Occipital lobe (tissue), 3 donors: ENCODE results near the gene MAP7. TPM values are rescaled to one million over a fixed set of nuclear protein-coding genes. Genes with fewer than 3 reads are reported as not detected.

Experiments used
- DNase-seq: peaks from one replicate; lab custom pipeline; 2025; lab: John Stamatoyannopoulos, UW
- small RNA-seq: library from RNA; depleted of rRNA; stranded (forward); fragments of <200 nt; gene quantifications from one replicate; pipeline ENCODE3, GENCODE V24; 2014
- total RNA-seq: library from RNA; depleted of rRNA; stranded (reverse); fragments of >200 nt; gene quantifications from one replicate; pipeline ENCODE4 v1.2.3, GENCODE V29; 2014

Gene MAP7
- total RNA-seq, 1 donor from 2014 or later: 6.1 TPM

DNA sequence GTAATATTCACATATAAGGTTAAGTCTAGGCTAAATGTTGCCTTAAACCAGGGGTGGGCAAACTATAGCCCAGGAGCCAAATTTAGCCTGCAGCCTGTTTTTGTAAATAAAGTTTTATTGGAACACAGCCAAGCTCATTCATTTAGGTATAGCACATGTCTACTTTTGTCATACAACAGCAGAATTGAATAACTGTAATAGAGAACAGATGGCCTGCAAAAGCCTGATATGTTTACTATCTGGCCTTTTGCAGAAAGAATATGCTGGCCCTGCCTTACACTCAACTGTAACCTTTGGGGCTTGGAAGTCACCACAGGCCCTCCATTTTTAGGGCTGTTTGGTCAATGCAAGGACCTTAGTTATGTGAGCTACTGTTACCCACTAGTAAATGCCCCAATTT lies 242.9 kb downstream of the MAP7 start:
- no peak for DNase-seq

DNA sequence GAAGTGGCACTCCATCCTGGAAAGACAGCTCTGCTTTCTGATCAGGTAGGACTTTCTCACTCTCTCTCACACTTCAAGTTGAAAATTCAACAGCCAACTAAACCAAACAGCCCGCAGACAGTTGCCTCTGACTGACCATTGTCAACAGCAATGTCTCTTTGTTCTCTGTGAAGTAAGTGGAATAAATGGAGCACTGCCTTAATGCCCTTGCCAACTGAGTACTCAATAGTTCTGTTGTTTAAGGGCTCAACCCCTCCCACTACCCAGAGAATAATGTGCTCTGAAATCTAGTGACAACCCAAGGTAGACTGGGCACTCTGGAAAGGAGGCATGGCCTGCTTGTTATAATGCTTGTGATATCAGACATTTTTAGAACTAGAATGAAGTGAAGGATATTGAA lies 243.8 kb downstream of the MAP7 start:
- DNase-seq: peak; percentile 35

GRCh38 chr6:136304410-136304809 lies 245.8 kb downstream of the MAP7 start:
- DNase-seq: no peak

- no peak for DNase-seq
Measured at GRCh38 chr6:136303516-136303915, 246.7 kb downstream of the MAP7 start.

DNA sequence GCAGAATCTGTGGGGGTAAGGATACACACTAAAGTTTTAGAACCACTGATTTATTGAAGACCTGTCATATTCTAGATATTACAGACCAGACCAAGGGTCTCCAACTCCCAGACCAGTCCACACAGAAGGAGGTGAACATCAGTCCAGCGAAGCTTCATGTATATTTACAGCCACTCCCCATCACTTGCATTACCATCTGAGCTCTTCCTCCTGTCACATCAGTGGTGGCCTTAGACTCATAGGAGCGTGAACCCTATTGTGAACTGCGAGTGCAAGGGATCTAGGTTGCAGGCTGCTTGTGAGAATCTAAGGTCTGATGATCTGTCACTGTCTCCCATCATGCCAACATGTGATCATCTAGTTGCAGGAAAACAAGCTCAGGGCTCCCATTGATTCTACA lies 255.6 kb downstream of the MAP7 start:
- DNase-seq: no peak

Small RNA genes within 50 kb of the gene (small RNA-seq; reads per million reads assigned to genes)
- gene AL023284.1 (not detected), gene NDUFS5P1 (not detected)

Other genes with a start within 250 kb of the MAP7 start
- gene MAP3K5, start 242.1 kb upstream of the MAP7 start, total RNA-seq: 9.8 TPM